CD4-positive, alpha-beta T cell treated with Interferon alpha-2 for 1 hour (primary cell): ENCODE measurements around the gene CEP68.
"Not testable (repeated sequence)": the region's sequence is repeated elsewhere in the genome, so short reads cannot be mapped to it uniquely, and the experiment has no call there.

Experiments used
- DNase-seq, 2 donors: peaks; one replicate each; pipeline ENCODE4 v3.0.0-alpha.2; 2020 to 2022

The CEP68 gene

DNA sequence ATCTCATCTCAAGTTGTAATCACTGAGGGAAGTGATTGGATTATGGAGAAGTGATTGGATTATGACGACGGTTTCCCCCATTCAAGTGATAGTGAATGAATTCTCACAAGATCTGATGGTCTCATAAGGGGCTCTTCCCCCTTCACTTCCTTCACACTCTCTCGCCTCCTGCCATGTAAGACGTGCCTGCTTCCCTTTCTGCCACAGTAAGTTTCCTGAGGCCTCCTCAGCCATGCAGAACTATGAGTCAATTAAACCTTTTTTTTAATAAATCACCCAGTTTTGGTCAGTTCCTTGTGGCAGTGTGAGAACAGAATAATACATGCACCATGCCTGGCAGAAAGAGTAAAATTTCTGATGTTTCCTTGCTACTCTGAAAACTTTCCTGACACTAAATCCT, 36.6 kb downstream of the CEP68 start:
- no peak for DNase-seq

DNA sequence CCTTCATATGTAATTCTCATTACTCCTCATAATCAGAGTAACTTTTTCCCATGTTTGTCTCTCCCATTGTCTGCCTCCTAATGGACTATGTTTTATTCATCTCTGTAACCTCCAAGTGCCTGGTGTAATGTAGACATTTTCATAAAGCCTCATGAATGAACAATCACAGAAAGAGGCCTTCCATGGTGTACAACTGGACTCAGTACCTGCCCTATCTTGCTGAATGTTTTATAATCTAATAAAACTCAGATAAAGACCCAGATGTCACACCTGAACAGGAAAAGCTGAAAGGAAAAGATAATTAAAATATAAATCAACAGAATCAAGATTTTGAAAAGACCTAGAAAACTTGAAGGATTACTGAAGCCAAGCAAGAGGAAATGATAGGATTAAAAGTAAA, 37.0 kb downstream of the CEP68 start:
- no peak for DNase-seq

DNA sequence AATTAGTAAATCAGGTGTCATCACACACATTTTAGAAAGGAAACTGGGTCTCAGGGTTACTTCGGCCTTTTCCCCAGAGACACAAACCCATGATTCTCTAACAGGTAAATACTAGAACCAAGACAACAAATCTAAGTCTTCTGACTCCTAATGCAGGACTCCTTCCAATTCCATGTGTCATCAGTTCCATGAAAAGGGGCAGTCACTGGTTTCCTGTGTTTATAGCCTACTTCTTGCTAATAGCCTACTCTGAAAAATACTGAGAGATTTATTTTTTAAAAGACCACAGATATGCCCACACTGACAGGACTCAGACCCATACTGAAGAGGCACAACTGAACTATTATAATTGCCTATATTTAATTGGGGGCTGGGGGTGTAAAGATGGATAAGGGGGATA, 40.7 kb downstream of the CEP68 start:
- DNase-seq, result no peak

DNA sequence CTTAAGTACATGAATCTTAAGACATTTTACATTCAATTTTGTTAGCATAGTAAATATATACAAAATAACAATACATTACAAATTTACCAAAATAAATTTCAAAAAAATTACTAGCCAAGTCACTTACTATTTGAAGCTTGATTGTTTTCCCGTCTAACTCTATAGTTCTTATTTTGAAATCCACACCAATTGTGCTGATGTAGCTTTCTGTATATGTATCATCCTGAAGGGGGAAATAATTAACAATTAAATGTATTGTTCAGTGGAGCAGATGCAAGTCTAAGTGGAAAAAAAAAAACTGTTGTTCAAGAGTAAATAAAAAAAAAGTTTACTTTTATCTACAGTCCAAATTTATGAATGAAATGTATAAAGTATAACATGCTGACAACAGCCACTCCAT, 41.6 kb downstream of the CEP68 start:
- no peak for DNase-seq

DNA sequence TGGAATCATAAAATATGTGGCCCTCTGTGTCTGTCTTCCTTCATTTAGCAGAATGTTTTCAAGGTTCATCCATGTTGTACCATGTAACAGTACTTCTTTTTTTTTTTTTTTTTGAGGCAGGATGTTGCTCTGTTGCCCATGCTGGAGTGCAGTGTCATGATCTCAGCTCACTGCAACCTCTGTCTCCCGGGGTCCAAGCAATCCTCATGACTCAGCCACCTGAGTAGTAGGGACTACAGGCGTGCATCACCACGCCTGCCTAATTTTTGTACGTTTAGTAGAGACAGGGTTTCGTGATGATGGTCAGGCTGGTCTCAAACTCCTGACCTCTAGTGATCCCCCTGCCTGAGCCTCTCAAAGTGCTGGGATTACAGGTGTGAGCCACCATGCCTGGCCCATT, 42.5 kb downstream of the CEP68 start:
- no peak for DNase-seq

DNA sequence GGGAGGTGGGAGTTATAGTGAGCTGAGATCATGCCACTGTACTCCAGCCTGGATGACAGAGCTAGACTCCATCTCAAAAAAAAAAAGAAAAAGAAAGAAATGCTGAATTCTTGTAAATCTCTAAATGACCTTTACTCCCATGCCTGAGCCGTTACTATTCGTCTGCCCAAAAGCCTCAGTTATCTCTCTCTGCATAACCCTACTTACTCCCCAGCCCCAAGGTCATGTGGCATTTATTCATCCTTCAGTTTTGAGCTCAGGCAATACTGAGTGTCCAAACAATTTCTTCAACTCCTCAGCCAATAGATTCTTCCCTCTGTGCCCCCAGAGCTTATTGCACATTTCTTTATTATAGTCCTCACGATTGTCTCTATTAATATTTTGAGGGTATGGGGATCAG, 44.9 kb downstream of the CEP68 start:
- DNase-seq, result no peak

DNA sequence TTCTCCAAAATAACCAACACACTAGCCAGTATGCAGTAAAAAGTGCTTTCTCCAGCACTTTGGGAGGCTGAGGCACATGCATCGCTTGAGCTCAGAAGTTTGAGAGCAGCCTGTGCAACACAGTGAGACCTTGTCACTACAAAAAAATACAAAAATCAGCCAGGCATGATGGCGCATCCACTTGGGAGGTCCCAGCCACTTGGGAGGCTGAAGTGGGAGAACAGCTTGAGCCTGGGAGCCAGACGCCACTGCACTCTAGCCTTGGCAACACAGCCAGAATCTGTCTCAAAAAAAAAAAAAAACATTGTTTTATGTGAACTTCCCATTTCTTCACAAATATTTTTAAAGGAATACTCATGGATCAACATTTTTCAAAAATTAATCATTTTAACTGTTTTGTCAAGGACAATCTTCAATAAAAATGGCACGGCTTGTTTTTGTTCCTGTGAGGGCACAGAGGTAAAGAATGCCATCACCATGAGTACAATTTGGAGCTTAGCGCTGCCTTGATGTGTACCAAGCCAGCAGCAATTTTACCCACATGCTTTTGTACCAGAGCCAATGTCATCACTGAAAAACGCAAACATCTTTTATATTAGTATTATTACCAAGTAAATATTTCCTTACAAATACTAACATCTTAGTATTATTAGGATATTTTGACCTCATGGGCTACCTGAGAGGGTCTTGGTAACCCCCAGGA, 46.9 kb downstream of the CEP68 start:
- DNase-seq, result no peak

DNA sequence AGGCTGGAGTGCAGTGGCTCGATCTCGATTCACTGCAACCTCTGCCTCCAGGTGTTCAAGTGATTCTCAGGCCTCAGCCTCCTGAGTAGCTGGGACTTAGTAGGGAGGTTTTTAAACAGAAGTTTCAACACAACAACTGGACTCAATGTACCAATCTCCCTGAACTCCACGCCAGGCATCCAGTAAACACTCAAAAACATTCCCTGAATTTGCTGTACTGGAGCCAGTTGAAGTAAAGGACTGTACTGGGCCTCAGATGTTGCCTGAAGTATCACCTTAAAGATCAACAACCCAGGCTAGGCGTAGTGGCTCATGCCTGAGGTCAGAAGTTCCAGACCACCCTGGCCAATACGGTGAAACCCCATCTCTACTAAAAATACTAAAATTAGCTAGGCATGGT, 51.3 kb downstream of the CEP68 start:
- DNase-seq, result no peak

DNA sequence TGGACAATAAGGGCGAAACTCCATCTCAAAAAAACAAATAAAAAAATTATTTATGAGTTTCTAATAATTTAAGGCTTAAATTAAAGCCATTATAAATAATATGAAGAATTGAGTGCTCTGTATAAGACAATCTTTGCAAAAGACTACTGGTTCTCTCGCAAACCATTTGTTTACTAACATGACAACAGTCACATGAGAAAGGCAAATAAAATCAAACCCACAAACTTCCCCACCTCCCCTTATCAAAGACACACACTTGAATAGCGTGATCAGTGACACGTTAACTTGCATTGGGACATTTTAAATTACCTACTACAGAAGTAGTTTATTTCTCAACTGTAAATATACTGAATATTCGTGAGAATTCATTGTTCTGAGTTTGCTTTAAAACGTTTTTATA, 52.6 kb downstream of the CEP68 start:
- no peak for DNase-seq

DNA sequence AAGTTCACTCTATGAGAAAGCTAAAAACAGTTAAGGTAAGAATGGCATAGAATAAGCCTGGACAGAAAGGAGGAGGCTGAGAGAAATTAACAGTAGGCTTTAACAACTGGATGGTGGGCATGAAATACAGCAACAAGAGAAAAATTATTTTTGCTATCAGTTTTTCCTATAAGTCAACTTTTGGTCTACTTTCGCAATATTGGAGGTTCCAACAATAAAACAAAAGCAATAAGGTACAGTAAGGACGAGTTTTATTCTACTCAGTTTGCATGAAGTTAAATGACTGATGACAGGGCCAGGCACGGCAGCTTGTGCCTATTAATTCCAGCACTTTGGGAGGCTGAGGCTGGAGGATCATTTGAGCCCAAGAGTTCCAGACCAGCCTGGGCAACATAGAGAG, 56.4 kb downstream of the CEP68 start:
- DNase-seq, result no peak

DNA sequence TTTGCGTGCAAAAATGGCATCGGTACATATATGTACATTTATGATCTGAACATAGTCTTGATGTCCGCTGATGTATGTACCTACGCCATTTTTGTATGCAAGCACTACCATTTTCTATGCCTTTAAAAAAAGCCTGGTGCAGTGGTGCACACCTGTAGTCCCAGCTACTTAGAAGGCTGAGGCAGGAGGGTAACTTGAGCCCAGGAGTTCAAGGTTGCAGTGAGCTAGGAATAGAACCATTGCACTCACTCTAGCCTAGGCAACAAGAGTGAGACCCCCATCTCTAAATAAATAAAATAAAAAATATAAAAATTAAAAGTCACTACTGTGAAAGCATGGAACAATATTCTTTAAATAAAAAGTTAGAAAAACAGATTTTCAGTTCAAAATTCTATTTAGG, 57.0 kb downstream of the CEP68 start:
- no peak for DNase-seq

DNA sequence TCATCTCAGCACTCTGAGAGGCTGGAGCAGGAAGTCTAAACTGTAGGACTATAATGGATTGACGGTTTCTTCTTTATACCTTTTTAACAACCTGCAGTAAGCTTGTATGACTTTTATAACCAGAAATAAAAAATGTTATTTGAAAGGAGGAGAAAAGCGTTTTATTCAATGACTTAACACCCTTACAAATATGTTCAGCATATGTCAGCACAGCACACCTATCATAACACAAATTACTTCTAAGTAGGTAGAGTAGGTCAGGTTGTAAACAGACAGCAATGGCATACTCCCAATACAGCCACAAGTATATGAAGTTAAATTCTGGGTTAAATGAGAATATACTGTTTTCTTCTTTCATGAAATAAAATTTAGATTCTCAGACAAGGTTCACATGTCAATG, 57.6 kb downstream of the CEP68 start:
- DNase-seq, result no peak

DNA sequence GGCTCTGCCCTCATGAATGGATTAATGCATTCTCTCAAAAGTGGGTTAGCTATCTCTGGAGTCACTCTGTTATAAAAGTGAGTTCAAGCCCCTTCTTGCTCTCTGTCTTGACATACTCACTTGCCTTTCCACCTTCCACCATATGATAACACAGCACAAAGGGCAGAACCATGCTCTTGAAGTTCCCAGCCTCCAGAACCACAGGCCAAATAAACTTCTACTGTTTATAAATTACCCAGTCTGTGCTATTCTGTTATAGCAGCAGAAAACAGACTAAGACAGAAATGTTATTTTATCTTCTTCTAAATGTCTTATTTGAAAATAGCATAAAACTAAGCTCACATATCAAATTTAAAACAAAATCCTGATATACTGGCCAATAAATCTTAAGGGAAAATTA, 58.7 kb downstream of the CEP68 start:
- DNase-seq, result no peak

DNA sequence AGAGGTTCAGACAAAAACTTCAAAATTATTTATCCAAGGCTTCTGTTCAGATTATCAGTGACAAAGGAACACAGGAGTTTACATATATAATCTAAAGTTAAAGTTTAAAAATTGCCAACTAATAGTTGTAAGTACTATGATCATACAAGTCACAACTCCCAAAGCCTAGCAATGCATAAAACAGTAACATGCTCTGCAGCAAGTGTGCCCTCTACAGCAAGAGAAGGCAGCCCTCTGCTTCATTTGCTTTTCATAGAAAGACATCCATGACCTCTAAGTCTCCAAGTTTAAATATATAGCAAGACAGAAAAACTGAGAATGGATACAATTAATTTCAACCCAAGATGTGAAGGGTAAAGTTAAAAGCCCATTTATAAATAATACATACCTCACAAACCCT, 60.4 kb downstream of the CEP68 start:
- DNase-seq, result no peak

DNA sequence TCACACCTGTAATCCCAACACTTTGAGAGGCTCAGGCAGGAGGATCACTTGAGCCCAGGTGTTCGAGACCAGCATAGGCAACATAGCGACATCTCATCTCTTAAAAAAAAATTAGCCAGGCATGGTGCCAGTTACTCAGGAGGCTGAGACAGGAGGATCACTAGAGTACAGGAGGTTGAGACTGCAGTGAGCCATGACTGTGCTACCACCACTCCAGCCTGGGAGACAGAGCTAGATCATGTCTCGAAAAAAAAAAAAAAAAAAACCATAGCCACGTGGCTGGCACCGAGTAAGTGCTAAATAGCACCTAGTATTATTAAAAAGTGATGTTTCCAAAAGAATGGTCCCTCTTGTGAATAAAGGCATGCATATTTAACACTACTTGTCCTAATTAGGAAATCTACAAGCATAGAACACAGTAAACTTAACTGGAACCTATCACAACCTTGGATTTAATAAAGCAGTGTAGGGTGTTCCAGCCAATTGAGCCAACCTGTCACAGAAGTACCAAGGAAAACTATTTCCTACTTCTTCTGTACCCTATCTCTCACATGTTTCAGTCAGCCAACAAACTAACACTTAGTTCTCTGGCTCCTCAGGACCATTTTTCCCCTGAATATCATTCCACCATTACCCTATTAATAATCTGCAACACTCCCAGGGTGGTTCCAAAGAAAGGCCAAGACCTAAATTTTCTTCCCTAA, 64.9 kb downstream of the CEP68 start:
- DNase-seq, result no peak

DNA sequence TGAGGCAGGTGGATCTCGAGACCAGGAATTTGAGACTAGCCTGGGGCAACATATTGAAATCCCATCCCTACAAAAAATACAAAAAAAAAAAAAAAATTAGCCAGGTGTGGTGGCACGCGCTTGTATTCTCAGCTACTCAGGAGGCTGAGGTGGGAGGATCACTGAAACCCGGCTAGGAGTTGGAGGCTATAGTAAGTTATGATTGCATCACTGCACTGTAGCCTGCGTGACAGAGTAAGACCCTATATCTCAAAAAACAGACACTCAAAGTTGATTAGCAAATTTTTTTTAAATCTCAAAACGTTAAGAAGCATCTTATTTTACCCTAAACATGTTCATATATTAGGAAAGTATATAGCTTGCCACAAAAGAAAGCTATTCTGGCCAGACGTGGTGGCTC, 66.1 kb downstream of the CEP68 start:
- DNase-seq, result no peak

DNA sequence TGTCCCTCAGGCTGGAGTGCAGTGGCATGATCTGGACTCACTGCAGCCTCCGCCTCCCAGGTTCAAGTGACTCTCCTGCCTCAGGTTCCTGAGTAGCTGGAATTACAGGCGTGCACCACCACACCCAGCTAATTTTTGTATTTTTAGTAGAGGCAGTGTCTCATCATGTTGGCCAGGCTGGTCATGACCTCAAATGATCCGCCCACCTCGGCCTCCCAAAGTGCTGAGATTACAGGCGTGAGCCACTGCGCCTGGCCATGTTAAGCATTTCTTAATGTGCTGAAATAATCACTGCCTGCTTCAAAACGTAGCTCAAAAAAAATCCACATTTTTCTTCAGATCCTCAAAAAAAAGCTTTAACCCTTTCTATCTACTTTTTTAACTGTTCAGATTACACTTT, 69.2 kb downstream of the CEP68 start:
- DNase-seq, result not testable (repeated sequence)

DNA sequence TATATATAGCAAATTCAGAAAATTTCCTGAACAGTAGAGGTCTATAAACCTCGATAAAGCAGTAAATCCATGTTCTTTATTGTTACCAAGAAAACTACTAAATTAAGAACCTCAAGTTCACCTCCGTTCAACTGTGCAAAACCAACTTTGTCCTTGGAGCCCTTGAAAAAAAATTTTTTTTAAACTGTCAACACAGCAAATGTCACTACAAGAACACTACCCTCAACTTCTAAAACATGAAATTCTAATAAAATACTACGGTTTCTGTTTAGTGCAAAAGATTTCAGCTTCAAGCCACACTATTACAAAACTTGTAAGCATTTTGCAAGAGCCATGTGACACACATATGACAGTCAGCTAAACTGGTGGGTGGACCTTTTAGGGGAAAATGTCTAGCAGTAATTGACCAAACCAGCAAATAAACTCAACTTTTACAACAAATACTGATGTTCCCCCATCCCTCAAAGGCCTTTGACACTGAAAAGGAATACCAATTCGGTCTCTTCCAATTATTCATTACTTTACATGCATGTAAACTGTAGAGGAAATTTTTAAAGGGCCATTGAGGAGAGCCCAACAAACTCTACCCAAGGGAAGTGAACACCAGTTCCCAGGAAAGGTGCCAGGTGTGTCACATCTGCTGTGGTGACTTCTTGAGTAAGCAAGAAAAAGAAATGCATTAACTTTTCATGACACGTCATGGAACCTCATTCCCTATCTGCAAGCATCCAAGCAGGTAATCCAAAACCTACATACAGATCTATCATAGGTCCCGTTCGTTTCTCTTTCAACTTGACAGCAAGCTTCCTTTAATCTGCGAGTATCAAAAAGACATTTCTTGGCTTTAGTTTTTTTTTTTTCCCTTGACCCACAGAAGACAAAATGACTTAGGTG, 72.3 kb downstream of the CEP68 start:
- DNase-seq, result peak; percentile 31 to 33

DNA sequence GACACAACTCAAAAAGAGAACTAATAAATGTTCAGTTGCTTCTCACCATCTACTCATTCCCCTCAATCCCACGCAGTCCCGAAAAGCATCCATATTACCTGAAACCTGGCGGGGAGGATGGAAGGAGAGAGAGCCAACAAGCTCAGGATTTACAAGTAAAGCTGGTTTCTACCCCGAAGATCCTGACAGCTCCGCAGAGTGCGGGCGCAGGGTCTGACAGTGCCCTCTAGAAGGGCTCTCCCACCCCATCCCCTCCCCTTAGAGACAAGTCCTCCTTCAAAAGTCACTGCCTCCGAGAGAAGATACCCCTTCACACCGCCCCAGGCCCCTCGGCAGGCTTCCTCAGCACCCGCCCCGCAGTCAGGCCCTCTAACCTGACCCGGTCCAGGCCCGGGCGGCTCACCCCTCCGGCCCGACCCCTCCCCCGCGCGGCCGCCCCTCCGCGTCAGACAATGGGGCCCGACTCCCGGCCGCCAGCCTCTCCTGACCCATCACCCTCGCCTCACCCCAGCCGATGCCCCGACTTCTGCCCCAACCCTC, 73.1 kb downstream of the CEP68 start:
- peak in 1 of 2 donors; percentile 17 for DNase-seq

DNA sequence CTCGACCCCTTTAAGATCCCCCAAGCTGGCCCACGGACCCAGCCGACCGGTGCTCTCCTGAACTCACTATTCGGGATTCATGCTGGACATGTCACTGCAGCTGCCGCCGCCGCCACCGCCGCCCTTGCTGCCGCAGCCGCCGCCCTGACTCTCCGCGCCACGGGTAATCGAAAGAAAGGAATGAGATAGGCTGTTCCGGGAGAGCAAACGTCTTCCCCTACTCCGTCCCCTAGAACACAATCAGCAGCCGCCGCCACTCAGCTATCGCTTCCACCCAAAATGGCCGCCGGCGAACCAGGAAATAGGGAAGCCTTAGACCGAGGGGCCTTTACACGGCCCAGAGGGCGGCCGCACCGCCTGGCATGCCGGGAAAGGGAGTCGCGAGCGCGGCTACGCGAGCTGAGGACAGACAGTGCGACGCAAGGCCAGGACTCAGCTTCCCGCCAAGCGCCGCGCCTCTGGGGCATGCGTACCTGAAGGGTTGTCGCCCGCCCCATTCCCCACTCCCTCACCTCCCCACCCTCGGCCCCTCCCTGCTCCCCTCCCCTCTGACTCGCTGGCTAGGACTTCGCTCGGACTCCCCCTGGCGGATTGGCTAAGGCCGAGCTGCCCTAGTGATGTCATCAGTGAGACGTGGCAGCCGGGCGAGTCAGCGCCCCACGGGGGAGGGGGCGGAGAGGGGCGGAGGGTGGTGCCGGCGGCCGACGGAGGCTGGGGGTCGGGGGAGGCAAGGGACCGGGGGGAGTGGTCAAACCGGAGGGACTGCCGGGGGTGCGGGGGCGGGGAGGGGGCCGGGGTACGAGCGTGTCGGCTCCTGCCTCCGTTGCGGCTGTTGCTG, 73.8 kb downstream of the CEP68 start, which contains the start of gene RAB1A:
Gene RAB1A, minus strand, starts transcription at position 281 of the 838 bp plus-strand sequence. Its CDS starts 191 bp downstream, at position 90.
- peak; percentile 99 to 100 for DNase-seq

DNA sequence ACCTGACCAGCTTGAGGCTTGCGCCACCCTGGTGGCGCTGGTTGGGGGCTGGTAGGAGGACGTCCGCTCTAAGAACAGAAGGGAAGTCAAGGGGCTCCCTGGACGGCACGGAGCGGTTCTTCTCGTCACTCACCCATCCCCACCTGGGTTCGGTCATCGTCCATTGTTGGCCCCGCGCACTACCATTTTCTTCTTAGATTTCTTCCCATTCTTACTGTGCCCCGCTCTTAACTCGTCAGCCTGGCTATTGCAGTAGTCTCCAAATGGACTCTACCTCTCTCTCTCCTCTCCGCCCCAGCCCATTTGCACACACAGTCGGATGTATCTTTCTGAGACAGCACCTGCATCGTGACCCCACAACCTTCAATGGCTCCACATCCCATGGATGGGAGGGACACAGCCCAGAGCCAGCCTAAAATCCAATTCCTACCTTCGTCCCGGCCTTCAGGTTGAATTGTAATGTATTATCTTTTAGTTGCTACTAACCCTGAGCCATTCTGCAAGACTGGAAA, 74.5 kb downstream of the CEP68 start:
- DNase-seq, result no peak

DNA sequence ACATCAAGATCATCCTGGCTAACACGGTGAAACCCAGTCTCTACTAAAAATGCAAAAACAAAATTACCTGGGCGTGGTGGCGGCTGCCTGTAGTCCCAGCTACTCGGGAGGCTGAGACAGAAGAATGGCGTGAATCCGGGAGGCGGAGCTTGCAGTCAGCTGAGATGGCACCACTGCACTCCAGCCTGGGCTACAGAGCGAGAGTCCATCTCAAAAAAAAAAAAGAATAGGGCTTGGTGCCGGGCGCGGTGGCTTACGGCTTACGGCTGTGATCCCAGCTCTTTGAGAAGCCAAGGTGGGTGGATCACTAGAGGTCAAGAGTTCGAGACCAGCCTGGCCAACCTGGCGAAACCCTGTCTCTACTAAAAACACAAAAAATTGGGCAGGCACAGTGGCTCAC, 76.7 kb downstream of the CEP68 start:
- not testable (repeated sequence) for DNase-seq
